ENCODE results near the gene RTN4RL1.

GRCh38 chr17:2028234-2028614, 3.1 kb upstream of the RTN4RL1 start:
- TF ChIP-seq, protein P1, sequence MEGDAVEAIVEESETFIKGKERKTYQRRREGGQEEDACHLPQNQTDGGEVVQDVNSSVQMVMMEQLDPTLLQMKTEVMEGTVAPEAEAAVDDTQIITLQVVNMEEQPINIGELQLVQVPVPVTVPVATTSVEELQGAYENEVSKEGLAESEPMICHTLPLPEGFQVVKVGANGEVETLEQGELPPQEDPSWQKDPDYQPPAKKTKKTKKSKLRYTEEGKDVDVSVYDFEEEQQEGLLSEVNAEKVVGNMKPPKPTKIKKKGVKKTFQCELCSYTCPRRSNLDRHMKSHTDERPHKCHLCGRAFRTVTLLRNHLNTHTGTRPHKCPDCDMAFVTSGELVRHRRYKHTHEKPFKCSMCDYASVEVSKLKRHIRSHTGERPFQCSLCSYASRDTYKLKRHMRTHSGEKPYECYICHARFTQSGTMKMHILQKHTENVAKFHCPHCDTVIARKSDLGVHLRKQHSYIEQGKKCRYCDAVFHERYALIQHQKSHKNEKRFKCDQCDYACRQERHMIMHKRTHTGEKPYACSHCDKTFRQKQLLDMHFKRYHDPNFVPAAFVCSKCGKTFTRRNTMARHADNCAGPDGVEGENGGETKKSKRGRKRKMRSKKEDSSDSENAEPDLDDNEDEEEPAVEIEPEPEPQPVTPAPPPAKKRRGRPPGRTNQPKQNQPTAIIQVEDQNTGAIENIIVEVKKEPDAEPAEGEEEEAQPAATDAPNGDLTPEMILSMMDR (IDR thresholded peaks at IDR 0.05): no peak
- TF ChIP-seq POLR2A (IDR thresholded peaks at IDR 0.05): no peak

Measured in tibial nerve (tissue), 3 donors.